ENCODE results near the gene PRKN.

PRKN gene

GRCh38 chr6:161493576-161494118, 1233.9 kb downstream of the PRKN start:
- TF ChIP-seq POLR2AphosphoS5 (IDR thresholded peaks at IDR 0.05; ENCODE audit: low read depth) (no peak), SPI1 (IDR thresholded peaks at IDR 0.05; ENCODE audit: borderline replicate concordance, low read depth) (no peak), REST (IDR thresholded peaks at IDR 0.05; ENCODE audit: insufficient replicate concordance, low read depth) (no peak), GABPA (IDR thresholded peaks at IDR 0.05; ENCODE audit: low read depth) (no peak)
- TF ChIP-seq, protein P1, sequence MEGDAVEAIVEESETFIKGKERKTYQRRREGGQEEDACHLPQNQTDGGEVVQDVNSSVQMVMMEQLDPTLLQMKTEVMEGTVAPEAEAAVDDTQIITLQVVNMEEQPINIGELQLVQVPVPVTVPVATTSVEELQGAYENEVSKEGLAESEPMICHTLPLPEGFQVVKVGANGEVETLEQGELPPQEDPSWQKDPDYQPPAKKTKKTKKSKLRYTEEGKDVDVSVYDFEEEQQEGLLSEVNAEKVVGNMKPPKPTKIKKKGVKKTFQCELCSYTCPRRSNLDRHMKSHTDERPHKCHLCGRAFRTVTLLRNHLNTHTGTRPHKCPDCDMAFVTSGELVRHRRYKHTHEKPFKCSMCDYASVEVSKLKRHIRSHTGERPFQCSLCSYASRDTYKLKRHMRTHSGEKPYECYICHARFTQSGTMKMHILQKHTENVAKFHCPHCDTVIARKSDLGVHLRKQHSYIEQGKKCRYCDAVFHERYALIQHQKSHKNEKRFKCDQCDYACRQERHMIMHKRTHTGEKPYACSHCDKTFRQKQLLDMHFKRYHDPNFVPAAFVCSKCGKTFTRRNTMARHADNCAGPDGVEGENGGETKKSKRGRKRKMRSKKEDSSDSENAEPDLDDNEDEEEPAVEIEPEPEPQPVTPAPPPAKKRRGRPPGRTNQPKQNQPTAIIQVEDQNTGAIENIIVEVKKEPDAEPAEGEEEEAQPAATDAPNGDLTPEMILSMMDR (IDR thresholded peaks at IDR 0.05; ENCODE audit: insufficient read depth, low read length) = no peak
- Histone ChIP-seq H3K27ac (replicated peaks) (no peak overlapping the region), H3K4me3 (replicated peaks; ENCODE audit: insufficient read depth, low read length) (no peak overlapping the region), H3K27me3 (ENCODE audit: insufficient read depth, poor library complexity, severe bottlenecking) (no peaks in the 10 kb centered on the region)
- DNase-seq (ENCODE audit: low read depth in 1 of 2, low spot score in 1 of 2) = no peak

DNA sequence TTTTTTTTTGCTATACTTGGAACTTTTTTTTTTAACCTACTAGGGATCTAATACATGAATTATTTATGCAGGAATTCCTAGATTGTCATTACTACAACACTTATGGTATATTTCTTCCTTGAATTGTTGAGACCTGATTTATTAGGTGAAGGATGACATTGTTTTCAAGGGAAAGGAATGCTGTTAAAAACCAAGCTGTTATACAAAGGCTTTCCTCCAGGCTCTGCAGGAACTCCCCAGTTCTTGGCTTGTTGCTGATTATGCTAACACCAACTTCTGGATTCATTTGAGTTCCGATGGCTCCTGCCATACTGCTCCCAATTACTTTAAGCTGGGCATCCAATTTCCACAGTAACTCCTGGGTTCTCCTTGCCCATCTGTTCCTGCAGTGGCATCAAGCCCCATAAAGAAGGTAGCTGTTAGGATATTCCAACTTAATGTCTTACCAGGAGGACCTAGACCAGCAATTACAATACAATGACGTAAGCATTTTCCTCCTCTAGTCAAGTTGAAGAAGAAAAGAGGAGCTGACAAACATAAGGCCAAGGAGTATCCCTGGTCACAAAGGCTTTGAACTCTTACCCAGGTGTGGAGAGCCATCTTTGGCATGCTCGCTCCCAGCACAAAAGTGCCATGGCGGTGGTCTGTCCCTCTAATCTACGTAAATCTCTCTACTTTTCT, 1237.8 kb downstream of the PRKN start:
- DNase-seq (ENCODE audit: low read depth in 1 of 2, low spot score in 1 of 2) = no peak
- no peaks in the 10 kb centered on the region for H3K27me3 ChIP-seq (ENCODE audit: insufficient read depth, poor library complexity, severe bottlenecking)

DNA sequence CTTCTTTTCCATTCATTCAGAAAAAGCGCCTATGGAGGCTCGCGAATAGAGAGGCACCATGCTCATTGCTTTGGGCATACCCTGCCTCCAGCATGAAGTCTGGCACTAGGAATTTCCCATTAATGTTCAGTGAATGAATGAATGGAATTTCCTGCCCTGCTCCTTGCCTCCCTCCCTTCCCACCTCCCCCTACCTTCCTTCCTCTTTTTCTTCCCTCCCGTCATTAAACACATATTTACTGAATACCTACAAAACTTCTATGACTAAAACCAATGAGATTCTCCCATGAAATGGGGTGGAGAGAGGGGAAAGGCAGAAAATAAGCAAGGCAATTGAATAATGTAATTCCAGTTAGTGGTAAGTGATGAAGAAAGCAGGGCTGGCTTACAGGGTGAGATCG, 1239.9 kb downstream of the PRKN start:
- DNase-seq (ENCODE audit: low read depth in 1 of 2, low spot score in 1 of 2) = no peak
- Histone ChIP-seq H3K27ac (replicated peaks) (no peak overlapping the region), H3K4me3 (replicated peaks; ENCODE audit: insufficient read depth, low read length) (no peak overlapping the region), H3K27me3 (ENCODE audit: insufficient read depth, poor library complexity, severe bottlenecking) (no peaks in the 10 kb centered on the region)
- TF ChIP-seq, protein P1 (IDR thresholded peaks at IDR 0.05; ENCODE audit: insufficient read depth, low read length) = no peak
- TF ChIP-seq POLR2AphosphoS5 (IDR thresholded peaks at IDR 0.05; ENCODE audit: low read depth) (no peak), GABPA (IDR thresholded peaks at IDR 0.05; ENCODE audit: low read depth) (no peak), SPI1 (IDR thresholded peaks at IDR 0.05; ENCODE audit: borderline replicate concordance, low read depth) (no peak)

More for the DNA sequence above, 1237.8 kb downstream of the PRKN start:
- no peak overlapping the region for H3K4me3 ChIP-seq (replicated peaks; ENCODE audit: insufficient read depth, low read length)
- no peak overlapping the region for H3K27ac ChIP-seq (replicated peaks)
- TF ChIP-seq, protein P1 (IDR thresholded peaks at IDR 0.05; ENCODE audit: insufficient read depth, low read length) = no peak
- no peak for TF ChIP-seq GABPA (IDR thresholded peaks at IDR 0.05; ENCODE audit: low read depth)
- TF ChIP-seq SPI1 (IDR thresholded peaks at IDR 0.05; ENCODE audit: borderline replicate concordance, low read depth) = no peak
- TF ChIP-seq REST (IDR thresholded peaks at IDR 0.05; ENCODE audit: insufficient replicate concordance, low read depth) = no peak
- no peak for TF ChIP-seq POLR2AphosphoS5 (IDR thresholded peaks at IDR 0.05; ENCODE audit: low read depth)
